ENCODE data around the gene LILRA6.

DNA sequence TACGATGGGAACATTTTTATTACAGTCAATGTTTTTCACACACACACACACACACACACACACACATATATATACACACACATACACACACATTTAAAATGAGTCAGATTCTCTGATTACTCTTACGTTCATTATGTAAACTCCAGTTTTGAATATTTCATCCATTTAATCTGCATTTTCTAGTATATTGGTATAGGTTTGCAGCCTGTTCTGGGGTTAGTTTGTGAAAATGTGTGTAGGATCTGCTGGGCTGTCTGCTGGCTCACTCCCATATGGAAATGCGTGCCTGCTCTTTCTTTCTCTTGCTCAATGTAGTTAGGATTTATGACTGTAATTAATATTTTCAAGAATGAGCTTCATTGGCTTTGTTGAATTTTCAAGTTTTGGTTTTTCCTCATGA, 31.2 kb upstream of the LILRA6 start:
- TF ChIP-seq, protein P1, sequence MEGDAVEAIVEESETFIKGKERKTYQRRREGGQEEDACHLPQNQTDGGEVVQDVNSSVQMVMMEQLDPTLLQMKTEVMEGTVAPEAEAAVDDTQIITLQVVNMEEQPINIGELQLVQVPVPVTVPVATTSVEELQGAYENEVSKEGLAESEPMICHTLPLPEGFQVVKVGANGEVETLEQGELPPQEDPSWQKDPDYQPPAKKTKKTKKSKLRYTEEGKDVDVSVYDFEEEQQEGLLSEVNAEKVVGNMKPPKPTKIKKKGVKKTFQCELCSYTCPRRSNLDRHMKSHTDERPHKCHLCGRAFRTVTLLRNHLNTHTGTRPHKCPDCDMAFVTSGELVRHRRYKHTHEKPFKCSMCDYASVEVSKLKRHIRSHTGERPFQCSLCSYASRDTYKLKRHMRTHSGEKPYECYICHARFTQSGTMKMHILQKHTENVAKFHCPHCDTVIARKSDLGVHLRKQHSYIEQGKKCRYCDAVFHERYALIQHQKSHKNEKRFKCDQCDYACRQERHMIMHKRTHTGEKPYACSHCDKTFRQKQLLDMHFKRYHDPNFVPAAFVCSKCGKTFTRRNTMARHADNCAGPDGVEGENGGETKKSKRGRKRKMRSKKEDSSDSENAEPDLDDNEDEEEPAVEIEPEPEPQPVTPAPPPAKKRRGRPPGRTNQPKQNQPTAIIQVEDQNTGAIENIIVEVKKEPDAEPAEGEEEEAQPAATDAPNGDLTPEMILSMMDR (IDR thresholded peaks at IDR 0.05) = no peak
- TF ChIP-seq POLR2A (IDR thresholded peaks at IDR 0.05) (no peak), EP300 (IDR thresholded peaks at IDR 0.05) (no peak)
